NCI-H345 treated with DMSO at 0.1 percent for 48 hours (cell line): ENCODE measurements around the gene DCLK1.
"Not testable (repeated sequence)": the region's sequence is repeated elsewhere in the genome, so short reads cannot be mapped to it uniquely, and the experiment has no call there.

ENCODE experiments used
- DNase-seq: peaks from one replicate; lab custom pipeline; 2025; ENCODE audit not compliant: unreplicated experiment; lab: John Stamatoyannopoulos, UW

The DCLK1 gene

DNA sequence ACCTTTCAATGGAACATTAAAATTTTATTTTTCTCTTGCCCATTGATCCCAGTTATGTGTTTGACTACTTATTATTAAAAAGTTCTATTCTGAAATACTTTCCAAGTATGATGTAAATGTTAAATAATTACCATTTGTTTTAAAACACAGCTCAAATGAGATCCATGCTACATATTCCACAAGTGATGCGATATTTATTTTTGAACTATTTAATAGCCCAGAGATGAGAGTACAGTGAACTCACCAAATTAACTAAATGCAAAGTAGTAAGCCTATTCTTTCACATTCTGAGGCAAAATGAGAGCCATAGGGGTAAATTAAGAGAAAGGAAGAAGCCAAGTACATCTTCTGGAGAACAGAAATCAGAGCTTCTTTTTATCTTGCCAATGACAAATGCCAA is 1.2 kb upstream of the DCLK1 start:
- no peak for DNase-seq

GRCh38 chr13:36131931-36132297 is 732 bp upstream of the DCLK1 start:
- DNase-seq, result no peak

DNA sequence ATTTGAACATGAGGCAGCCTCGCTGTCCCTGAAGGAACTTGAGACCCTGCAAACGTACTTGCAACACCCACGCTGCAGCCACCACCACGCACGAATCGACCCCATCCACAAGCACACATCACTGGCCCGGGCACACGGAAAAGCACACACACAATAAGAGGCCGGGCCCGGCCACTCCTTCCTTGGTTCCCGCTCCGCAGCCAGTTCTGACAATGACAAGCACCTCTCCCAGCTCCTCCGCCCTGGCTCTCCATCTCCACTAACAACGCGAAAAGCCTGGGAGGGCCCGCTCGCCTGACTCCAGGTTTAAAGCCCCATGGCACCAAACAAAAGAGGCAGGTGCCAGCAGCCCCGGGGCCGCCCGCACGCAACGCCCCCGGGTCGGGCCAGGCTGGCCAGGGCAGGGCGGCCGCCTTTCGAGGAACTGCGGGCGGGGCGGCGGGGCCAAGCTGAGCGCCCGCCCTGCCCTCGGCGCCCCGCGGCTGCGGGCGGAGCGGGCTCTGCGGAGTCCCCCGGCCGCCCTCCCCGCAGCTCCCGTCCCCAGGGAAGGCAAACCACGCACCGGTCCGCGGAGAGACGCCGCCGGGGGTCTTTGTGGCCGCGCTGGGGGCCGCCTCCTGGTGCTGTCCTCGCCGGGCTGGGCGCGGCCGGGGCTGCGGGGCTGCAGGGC is 495 bp downstream of the DCLK1 start:
- peak; percentile 29 for DNase-seq

DNA sequence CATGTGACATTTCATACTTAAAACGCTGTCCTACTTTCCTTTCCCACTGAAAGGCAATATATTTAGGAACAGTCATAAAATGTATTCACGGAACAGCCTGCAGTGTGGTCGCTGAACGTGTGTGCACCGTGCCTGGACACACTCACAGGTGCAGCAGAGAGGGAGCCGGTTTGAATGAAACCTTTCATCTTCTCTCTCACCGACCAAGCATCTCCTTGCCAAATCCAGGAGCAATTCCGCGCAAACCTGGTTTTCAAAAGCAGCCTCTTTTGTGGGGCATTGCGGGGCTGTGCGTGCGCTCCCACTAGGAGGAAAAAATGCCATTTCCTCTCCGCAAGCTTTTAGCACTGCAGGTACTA is 1.0 kb downstream of the DCLK1 start:
- peak; percentile 11 for DNase-seq

DNA sequence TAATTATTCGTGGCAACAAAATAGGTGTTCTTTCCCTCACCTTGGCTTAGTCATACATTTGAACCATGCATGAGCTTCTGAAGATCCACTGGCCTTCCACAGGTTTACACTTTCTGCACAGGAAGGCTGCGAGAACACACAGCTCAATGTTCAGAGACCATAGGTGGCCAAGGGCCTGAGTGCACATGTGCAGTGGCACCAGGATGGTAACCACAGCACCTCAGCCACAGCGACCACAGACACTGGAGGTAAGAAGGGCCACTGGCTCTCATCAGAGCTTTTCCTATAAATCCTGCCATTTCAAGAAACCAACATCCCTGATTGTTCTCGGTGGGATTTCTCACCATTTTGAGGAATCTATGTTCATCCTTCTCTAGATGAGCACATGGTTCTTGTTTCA is 1.6 kb downstream of the DCLK1 start:
- no peak for DNase-seq

- DNase-seq, result no peak
Observed at GRCh38 chr13:36126491-36126890, 4.7 kb downstream of the DCLK1 start.

DNA sequence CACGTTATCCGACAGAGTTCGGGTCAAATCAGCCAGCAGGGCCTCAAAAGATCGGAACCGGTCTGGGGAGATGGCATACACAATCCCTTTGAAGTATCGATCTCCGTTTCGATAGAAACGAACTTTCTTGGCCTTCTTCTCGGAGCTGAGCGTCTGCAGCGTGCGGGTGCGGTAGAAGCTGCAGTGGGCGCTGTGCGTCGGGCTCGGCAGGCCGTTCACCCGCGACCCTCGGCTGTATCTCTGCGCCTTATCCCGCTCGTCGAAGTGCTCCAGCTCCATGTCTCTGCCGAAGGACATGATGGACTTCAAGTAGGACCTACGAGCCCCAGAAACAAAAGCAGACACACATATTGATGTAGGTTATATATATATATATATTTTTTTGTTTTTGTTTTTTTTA is 5.3 kb downstream of the DCLK1 start:
- no peak for DNase-seq

GRCh38 chr13:36124236-36124822 is 6.9 kb downstream of the DCLK1 start:
- DNase-seq, result no peak

DNA sequence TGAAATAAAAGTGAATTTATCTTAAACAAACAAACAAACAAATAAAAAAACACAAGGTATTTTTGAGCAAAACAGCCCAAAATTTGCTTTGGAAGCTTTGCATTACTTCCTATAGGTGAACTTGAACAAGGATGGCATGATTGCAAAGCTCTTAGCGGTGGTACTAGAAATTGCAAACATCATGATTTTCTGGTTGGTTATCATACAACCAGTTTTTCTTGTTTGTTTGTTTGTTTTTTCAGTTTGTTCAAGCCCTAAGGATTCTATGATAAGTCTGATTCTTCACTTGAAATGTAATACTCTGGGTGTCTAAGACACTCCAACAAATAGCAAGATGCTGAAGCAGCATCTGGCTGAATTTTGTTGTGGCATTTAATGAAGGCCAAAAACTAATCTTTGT is 15.9 kb downstream of the DCLK1 start:
- DNase-seq, result no peak

- no peak for DNase-seq
Observed at GRCh38 chr13:36114233-36114632, 16.9 kb downstream of the DCLK1 start.

DNA sequence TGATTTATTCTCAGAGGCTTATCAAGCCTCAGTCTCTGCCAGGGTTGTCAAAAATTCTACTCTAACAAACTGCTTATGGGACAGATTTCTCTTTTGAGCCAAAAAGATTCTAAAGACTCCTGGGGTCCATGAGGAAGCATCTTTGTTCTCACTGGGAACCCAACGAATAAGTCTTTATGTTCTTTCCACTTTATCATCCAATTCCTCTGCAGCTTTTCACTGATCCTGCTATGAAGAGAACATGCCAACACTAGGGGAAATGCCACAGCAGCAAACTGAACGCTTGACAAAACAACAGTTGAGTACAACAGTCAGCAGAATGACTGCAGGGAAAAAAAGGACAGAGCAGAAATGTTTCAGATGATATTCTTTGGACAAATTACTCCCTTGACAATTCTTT is 22.2 kb downstream of the DCLK1 start:
- DNase-seq, result no peak

GRCh38 chr13:36108342-36108741 is 22.8 kb downstream of the DCLK1 start:
- DNase-seq, result no peak

DNA sequence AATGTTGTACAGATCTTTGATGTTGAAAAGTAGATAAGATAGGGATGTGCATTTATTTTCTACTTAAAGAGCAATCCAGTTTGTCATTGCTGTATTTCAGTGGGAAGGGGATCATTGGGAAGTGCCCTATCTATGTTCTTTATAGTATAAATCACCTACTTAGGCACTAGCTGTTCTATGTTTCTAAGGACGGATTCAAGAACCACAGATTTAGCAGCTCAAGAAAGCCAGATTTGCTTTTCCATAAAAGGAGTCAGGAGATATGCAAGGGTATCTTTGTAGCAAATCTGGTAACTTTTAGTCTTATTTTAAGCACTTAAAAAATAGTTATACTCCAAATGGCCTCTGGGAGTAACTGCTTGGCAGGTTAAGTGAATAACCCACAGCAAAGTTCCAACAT is 23.7 kb downstream of the DCLK1 start:
- no peak for DNase-seq

GRCh38 chr13:36105726-36106125 is 25.5 kb downstream of the DCLK1 start:
- DNase-seq, result no peak

GRCh38 chr13:36102721-36103120 is 28.5 kb downstream of the DCLK1 start:
- no peak for DNase-seq

GRCh38 chr13:36101907-36102306 is 29.3 kb downstream of the DCLK1 start:
- not testable (repeated sequence) for DNase-seq

DNA sequence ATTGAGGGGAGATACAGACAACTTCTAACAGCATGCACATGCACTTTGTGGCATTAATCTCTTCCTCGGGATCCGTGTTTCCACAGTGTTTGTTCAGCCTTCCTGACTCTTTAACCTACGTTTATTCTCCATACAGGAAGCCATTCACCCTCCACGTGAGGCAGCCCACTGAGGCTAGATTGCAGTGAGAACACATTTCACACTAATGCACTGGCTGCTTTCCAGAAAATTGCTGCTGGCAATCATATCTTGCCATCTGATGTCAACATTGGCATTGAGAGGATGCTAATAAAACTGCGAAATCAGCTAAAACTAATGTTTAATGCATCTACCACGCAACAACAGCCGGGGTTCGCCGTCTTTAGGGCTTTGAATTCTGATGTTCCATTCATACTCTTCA is 30.0 kb downstream of the DCLK1 start:
- peak; percentile 12 for DNase-seq

- no peak for DNase-seq
Observed at GRCh38 chr13:36098080-36098479, 33.1 kb downstream of the DCLK1 start.

DNA sequence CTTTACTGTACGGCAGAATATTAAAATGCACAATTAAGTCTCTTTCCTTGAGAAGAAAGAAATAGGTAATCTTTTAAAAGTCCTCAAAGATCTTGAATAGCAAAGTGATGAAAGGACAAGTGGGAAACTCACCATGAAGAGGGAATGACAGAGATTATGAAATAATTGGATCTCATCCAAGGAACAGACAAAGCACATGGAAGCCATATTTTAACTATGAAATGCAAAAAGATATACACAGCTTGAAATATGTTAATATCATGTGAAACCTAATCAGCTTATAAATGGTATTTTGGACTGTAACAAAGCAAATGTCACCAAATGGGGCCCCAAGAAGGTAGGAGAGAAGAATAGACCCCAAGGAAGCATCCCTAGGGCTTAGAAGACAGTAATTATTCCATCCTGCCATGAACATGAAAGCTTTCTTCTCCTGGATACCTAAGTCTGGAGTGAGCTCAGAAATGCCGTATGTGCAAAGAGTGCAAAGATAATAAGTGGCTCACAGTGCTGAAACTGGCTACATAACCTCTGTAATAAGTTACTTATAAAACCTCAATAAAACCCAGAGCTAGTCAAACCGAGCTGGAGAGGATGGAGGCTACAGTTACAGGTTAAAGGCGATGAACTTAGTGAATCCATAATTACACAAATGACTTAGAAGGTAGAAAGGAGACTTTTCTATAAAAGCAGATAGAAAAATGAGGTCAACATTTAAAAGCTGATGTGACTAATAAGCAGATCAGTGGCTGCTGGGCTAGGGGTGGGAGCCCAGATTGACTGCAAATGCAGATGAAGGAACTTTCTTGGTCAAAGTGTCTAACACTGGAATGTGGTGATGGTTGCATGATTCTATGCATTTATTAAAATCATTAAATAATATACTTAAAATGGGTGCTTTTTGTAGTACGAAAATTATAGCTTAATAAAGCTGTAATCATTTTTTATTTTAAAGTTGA is 34.4 kb downstream of the DCLK1 start:
- DNase-seq, result no peak

GRCh38 chr13:36094478-36094877 is 36.7 kb downstream of the DCLK1 start:
- no peak for DNase-seq

GRCh38 chr13:36090592-36090991 is 40.6 kb downstream of the DCLK1 start:
- DNase-seq, result no peak

DNA sequence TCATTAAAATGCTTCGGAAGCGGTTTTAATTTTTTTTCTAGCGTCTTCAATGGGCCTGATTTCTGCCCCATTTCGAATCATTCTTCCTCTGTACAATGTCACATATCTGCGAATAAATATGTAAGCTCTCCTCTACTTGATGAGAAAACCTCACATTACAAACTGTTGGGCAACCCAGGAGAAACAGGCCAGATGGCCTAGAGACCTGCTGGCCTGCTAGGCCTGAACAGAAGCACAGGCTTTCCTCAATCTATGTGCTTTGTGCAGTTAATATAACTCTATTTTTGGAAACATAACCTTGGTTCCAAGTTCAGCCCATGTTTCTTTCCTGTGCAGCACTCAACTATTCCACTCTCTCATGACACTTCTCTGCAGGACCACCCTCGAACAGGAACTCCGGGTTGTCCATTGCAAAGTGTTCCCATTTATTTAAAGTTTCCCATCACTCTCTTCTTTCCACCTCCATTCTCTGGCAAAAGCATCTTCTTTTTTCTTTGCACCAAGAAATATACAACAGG is 42.0 kb downstream of the DCLK1 start:
- no peak for DNase-seq
